ENCODE measurements around the gene NEU3. TPM values are rescaled to one million over a fixed set of nuclear protein-coding genes. Genes with fewer than 3 reads are reported as not detected.

NEU3 gene
- total and polyA plus RNA-seq, 2 of the 13 experiments (the other 11 are each of a cell fraction or from before 2014, with no cell fraction given) = 6.3 to 15.3 TPM

- no peak overlapping the region for H3K9ac ChIP-seq (ENCODE audit: insufficient read depth, low read depth, low read length)
- no peaks in the 10 kb centered on the region for H3K36me3 ChIP-seq (replicated peaks in 1 of 2; ENCODE audit: control insufficient read depth in 1 of 2, insufficient read depth in 2 of 2, low read length in 2 of 2)
- H3K4me1 ChIP-seq (ENCODE audit: insufficient read depth, low read length) = peaks cover 18% of the 10 kb centered on the region
- intact Hi-C loops (cut with micrococcal nuclease; ENCODE audit: unreplicated experiment) = no loop called here
- in situ Hi-C loops (cut with HindIII; ENCODE audit: extremely low pct_ligation_motif_present, low pct_unique_long_range_greater_than_20kb) = no loop called here
- H4K20me1 ChIP-seq (ENCODE audit: insufficient read depth, low read length) = no peaks in the 10 kb centered on the region
- no peak overlapping the region for H3K27ac ChIP-seq (ENCODE audit: extremely low read length, insufficient read depth, low read length)
- H3K79me2 ChIP-seq (ENCODE audit: insufficient read depth, low read length) = no peaks in the 10 kb centered on the region
- CTCF ChIA-PET (ENCODE audit: low intra/inter-chr PET ratio, low total read pairs) = no interaction called here
- DNase-seq (ENCODE audit: low spot score) = no peak
- no peaks in the 10 kb centered on the region for H3K9me3 ChIP-seq (ENCODE audit: low read length)
- no peak overlapping the region for H2AFZ ChIP-seq (ENCODE audit: low read length)
- WGBS (ENCODE audit: low lambda C conversion rate) = 60% methylated on average over 5 of the region's 5 CpGs
- BruUV-seq (replicated peaks) = no TSS peak
- POLR2A ChIA-PET = no interaction called here
- TF ChIP-seq SNAPC4 (CRISPR knock-in tag; IDR thresholded peaks at IDR 0.05) (no peak), FOXM1 (CRISPR knock-in tag; IDR thresholded peaks at IDR 0.05) (no peak), ZNF660 (CRISPR knock-in tag; IDR thresholded peaks at IDR 0.05; ENCODE audit: borderline replicate concordance, low read depth) (no peak)
- H3K4me2 ChIP-seq (ENCODE audit: low read depth, low read length) = no peak overlapping the region
- ATAC-seq = no peak
- no peak for FAIRE-seq
- H3K4me3 ChIP-seq (replicated peaks in 1 of 3; ENCODE audit: insufficient read depth in 1 of 3, low read depth in 2 of 3, low read length in 3 of 3) = no peak overlapping the region
- H3K27me3 ChIP-seq (ENCODE audit: control insufficient read depth in 1 of 2, insufficient read depth in 2 of 2, low read length in 2 of 2) = no peaks in the 10 kb centered on the region; a peak in 1 of 5 replicates
Observed at GRCh38 chr11:75035256-75035655, 46.5 kb downstream of the NEU3 start.
